Measurements from ENCODE around the gene ESYT1.

DNA sequence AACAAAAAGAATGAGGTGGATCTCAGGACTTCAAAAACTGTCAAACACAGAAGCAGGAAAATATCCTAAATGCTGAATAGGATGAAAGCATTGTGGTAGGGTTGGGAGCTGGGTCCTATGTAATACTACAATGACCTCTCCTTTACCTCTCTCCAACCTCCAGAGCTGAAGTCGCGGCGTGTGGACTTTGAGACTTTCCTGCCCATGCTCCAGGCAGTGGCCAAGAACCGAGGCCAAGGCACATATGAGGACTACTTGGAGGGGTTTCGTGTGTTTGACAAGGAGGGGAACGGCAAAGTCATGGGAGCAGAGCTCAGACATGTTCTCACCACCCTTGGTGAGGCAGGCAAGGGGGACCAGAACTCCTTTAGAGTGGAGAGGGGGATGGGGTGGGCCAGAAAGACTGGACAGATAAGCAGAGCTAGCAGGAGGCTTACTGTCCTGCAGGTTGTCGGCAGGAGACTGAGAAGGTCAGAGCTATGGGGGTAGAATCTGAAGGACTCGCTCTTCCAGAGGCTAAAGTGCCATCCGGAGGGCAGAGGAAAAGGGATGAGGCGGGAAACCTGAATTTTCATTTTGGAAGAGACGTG is 27.3 kb downstream of the ESYT1 start:
- TF ChIP-seq, protein P1, sequence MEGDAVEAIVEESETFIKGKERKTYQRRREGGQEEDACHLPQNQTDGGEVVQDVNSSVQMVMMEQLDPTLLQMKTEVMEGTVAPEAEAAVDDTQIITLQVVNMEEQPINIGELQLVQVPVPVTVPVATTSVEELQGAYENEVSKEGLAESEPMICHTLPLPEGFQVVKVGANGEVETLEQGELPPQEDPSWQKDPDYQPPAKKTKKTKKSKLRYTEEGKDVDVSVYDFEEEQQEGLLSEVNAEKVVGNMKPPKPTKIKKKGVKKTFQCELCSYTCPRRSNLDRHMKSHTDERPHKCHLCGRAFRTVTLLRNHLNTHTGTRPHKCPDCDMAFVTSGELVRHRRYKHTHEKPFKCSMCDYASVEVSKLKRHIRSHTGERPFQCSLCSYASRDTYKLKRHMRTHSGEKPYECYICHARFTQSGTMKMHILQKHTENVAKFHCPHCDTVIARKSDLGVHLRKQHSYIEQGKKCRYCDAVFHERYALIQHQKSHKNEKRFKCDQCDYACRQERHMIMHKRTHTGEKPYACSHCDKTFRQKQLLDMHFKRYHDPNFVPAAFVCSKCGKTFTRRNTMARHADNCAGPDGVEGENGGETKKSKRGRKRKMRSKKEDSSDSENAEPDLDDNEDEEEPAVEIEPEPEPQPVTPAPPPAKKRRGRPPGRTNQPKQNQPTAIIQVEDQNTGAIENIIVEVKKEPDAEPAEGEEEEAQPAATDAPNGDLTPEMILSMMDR (optimal IDR thresholded peaks at IDR 0.05 in 1 of 3, IDR thresholded peaks at IDR 0.05 in 1 of 3, conservative IDR thresholded peaks at IDR 0.05 in 1 of 3; ENCODE audit: extremely low read depth in 1 of 3, insufficient read depth in 2 of 3, low read length in 3 of 3), result no peak
- TF ChIP-seq EZH2 (IDR thresholded peaks at IDR 0.05; ENCODE audit: low read length), result no peak
